ENCODE results near the gene P3H3. TPM values are rescaled to one million over a fixed set of nuclear protein-coding genes. Genes with fewer than 3 reads are reported as not detected.

P3H3 gene
- total RNA-seq, 4 donors from 2014 or later: 5.0 to 30.5 (median 14.3) TPM

- H3K27me3 ChIP-seq: no peaks in the 10 kb centered on the region
- 86% methylated on average over 12 of the region's 12 CpGs for WGBS
- peaks cover 29% of the 10 kb centered on the region for H3K4me1 ChIP-seq
- H3K9me3 ChIP-seq: no peaks in the 10 kb centered on the region
- no peak for DNase-seq (ENCODE audit: low spot score in 2 of 2)
- TF ChIP-seq EP300 (IDR thresholded peaks at IDR 0.05): no peak
- TF ChIP-seq POLR2AphosphoS5 (IDR thresholded peaks at IDR 0.05): no peak
- no peak for TF ChIP-seq CTCF (IDR thresholded peaks at IDR 0.05)
- TF ChIP-seq POLR2A (IDR thresholded peaks at IDR 0.05): no peak
- H3K4me3 ChIP-seq: no peak overlapping the region
- H3K36me3 ChIP-seq: peaks cover 18% of the 10 kb centered on the region
- H3K27ac ChIP-seq: no peak overlapping the region
Observed at GRCh38 chr12:6831450-6831995, 3.3 kb downstream of the P3H3 start.

- TF ChIP-seq EP300 (IDR thresholded peaks at IDR 0.05): no peak
- TF ChIP-seq POLR2AphosphoS5 (IDR thresholded peaks at IDR 0.05): no peak
- no peak for TF ChIP-seq CTCF (IDR thresholded peaks at IDR 0.05)
- TF ChIP-seq POLR2A (IDR thresholded peaks at IDR 0.05): no peak
- H3K4me1 ChIP-seq: peaks cover 26% of the 10 kb centered on the region
- 98% methylated on average over 4 of the region's 4 CpGs for WGBS
Observed at GRCh38 chr12:6832125-6832524, 3.9 kb downstream of the P3H3 start.

GRCh38 chr12:6833189-6833890 lies 5.1 kb downstream of the P3H3 start:
- Histone ChIP-seq H3K9me3 (no peaks in the 10 kb centered on the region), H3K36me3 (peaks cover 29% of the 10 kb centered on the region), H3K27me3 (no peaks in the 10 kb centered on the region), H3K4me1 (peaks cover 14% of the 10 kb centered on the region), H3K4me3 (no peak overlapping the region), H3K27ac (no peak overlapping the region)
- TF ChIP-seq CTCF (IDR thresholded peaks at IDR 0.05): no peak
- no peak for TF ChIP-seq POLR2A (IDR thresholded peaks at IDR 0.05)
- TF ChIP-seq POLR2AphosphoS5 (IDR thresholded peaks at IDR 0.05): no peak
- WGBS: 92% methylated on average over 3 of the region's 6 CpGs
- no peak for DNase-seq (ENCODE audit: low spot score in 2 of 2)

More at GRCh38 chr12:6832125-6832524, 3.9 kb downstream of the P3H3 start:
- Histone ChIP-seq H3K36me3 (peaks cover 18% of the 10 kb centered on the region), H3K27ac (no peak overlapping the region), H3K9me3 (no peaks in the 10 kb centered on the region), H3K4me3 (no peak overlapping the region), H3K27me3 (no peaks in the 10 kb centered on the region)
- DNase-seq (ENCODE audit: low spot score in 2 of 2): no peak

GRCh38 chr12:6834254-6834653 lies 6.0 kb downstream of the P3H3 start:
- 52% methylated on average over 1 of the region's 1 CpG for WGBS
- no peak for TF ChIP-seq POLR2AphosphoS5 (IDR thresholded peaks at IDR 0.05)
- no peak for TF ChIP-seq CTCF (IDR thresholded peaks at IDR 0.05)
- no peak for TF ChIP-seq EP300 (IDR thresholded peaks at IDR 0.05)
- no peak for TF ChIP-seq POLR2A (IDR thresholded peaks at IDR 0.05)
- H3K4me1 ChIP-seq: peaks cover 7% of the 10 kb centered on the region
- H3K4me3 ChIP-seq: no peak overlapping the region
- H3K9me3 ChIP-seq: no peaks in the 10 kb centered on the region
- H3K27ac ChIP-seq: no peak overlapping the region
- DNase-seq (ENCODE audit: low spot score in 2 of 2): no peak
- peaks cover 39% of the 10 kb centered on the region for H3K36me3 ChIP-seq
- no peaks in the 10 kb centered on the region for H3K27me3 ChIP-seq

- Histone ChIP-seq H3K27me3 (no peaks in the 10 kb centered on the region), H3K4me1 (peaks cover 1% of the 10 kb centered on the region), H3K4me3 (no peak overlapping the region), H3K36me3 (peaks cover 45% of the 10 kb centered on the region), H3K27ac (no peak overlapping the region), H3K9me3 (no peaks in the 10 kb centered on the region)
- DNase-seq (ENCODE audit: low spot score in 2 of 2): no peak
- 83% methylated on average over 5 of the region's 5 CpGs for WGBS
- TF ChIP-seq POLR2AphosphoS5 (IDR thresholded peaks at IDR 0.05) (no peak), CTCF (IDR thresholded peaks at IDR 0.05) (no peak), EP300 (IDR thresholded peaks at IDR 0.05) (no peak), POLR2A (IDR thresholded peaks at IDR 0.05) (no peak)
Observed at GRCh38 chr12:6834873-6835272, 6.7 kb downstream of the P3H3 start.
